CD4-positive, alpha-beta memory T cell (primary cell): ENCODE data around the gene EFR3B. TPM values are rescaled to one million over a fixed set of nuclear protein-coding genes. Genes with fewer than 3 reads are reported as not detected.
"Not testable (repeated sequence)": the region's sequence is repeated elsewhere in the genome, so short reads cannot be mapped to it uniquely, and the experiment has no call there.

Source experiments
- CTCF ChIA-PET: fragments of 350-600 bp; sonication (Branson Sonifier 250); formaldehyde crosslinking; loops from one replicate; lab custom pipeline; 2021; ENCODE audit warnings: inconsistent platforms; ENCODE audit not compliant: partially characterized antibody; lab: Charles Lee
- POLR2A ChIA-PET: fragments of 350-600 bp; sonication (Branson Sonifier 250); formaldehyde crosslinking; loops from one replicate; lab custom pipeline; 2021; ENCODE audit not compliant: partially characterized antibody; lab: Charles Lee
- DNase-seq, 5 donors: peaks; one replicate each; pipeline versions ENCODE4 v3.0.0 to v3.0.0-alpha.2; 2020 to 2022; ENCODE audit warnings: mixed read lengths in 1 of 5
- H3K27ac ChIP-seq: one replicate; pipeline ENCODE4 v1.7.0; 2013; ENCODE audit warnings: low read depth, low read length
- H3K27me3 ChIP-seq: 2 replicates; pipeline ENCODE4 v1.7.0; 2013; ENCODE audit warnings: mild to moderate bottlenecking, low read length, moderate library complexity; ENCODE audit not compliant: insufficient read depth
- H3K36me3 ChIP-seq: 2 replicates; pipeline ENCODE4 v1.7.0; 2013; ENCODE audit warnings: mild to moderate bottlenecking, low read length, moderate library complexity; ENCODE audit not compliant: insufficient read depth
- H3K4me1 ChIP-seq: 2 replicates; pipeline ENCODE4 v1.7.0; 2013; ENCODE audit warnings: mild to moderate bottlenecking, low read length, moderate library complexity; ENCODE audit not compliant: insufficient read depth
- H3K4me3 ChIP-seq, 2 donors: one replicate each; pipeline ENCODE4 v1.7.0; 2013; ENCODE audit warnings: low read length in 2 of 2, mild to moderate bottlenecking in 1 of 2
- H3K9me3 ChIP-seq, 2 donors: one replicate each; pipeline ENCODE4 v1.7.0; 2013; ENCODE audit warnings: low read length in 2 of 2, control low read depth in 1 of 2; ENCODE audit not compliant: control insufficient read depth in 1 of 2
- H3K27ac Mint-ChIP-seq, 7 donors: one replicate each; pipeline ENCODE4 v1.8.0; 2020 to 2021; ENCODE audit warnings: mixed read lengths in 7 of 7, mild to moderate bottlenecking in 6 of 7, inconsistent platforms in 3 of 7, moderate library complexity in 3 of 7
- H3K27me3 Mint-ChIP-seq, 2 donors: one replicate each; pipeline ENCODE4 v1.8.0; 2020 to 2021; ENCODE audit warnings: mixed read lengths in 2 of 2
- H3K36me3 Mint-ChIP-seq, 2 donors: one replicate each; pipeline ENCODE4 v1.8.0; 2020 to 2021; ENCODE audit warnings: mixed read lengths in 2 of 2, inconsistent platforms in 1 of 2, mild to moderate bottlenecking in 1 of 2
- H3K4me1 Mint-ChIP-seq, 4 donors: one replicate each; pipeline ENCODE4 v1.8.0; 2020 to 2021; ENCODE audit warnings: mixed read lengths in 4 of 4, mild to moderate bottlenecking in 1 of 4
- H3K4me3 Mint-ChIP-seq, 8 donors: one replicate each; pipeline ENCODE4 v1.8.0; 2020 to 2021; ENCODE audit warnings: mixed read lengths in 8 of 8, mild to moderate bottlenecking in 7 of 8, moderate library complexity in 6 of 8, inconsistent platforms in 3 of 8
- H3K9me3 Mint-ChIP-seq, 8 donors: one replicate each; pipeline ENCODE4 v1.8.0; 2020 to 2021; ENCODE audit warnings: mixed read lengths in 8 of 8, mild to moderate bottlenecking in 5 of 8, inconsistent platforms in 3 of 8, moderate library complexity in 1 of 8
- intact Hi-C: fragments of 100-400 bp; cut with micrococcal nuclease; formaldehyde crosslinking; loops from one replicate; pipeline ENCODE4 v1.15.1; 2023
- polyA plus RNA-seq, 2 donors: library from polyadenylated mRNA; unstranded; fragments of 300-500 nt; fragmentation: Illumina TruSeq; gene quantifications; one replicate each; pipeline ENCODE4 v1.2.3, GENCODE V29; 2021
- total RNA-seq, 2 experiments: library from RNA; stranded (reverse); gene quantifications; one replicate each; pipeline ENCODE4 v1.2.3, GENCODE V29; 2021

The EFR3B gene, protein sequence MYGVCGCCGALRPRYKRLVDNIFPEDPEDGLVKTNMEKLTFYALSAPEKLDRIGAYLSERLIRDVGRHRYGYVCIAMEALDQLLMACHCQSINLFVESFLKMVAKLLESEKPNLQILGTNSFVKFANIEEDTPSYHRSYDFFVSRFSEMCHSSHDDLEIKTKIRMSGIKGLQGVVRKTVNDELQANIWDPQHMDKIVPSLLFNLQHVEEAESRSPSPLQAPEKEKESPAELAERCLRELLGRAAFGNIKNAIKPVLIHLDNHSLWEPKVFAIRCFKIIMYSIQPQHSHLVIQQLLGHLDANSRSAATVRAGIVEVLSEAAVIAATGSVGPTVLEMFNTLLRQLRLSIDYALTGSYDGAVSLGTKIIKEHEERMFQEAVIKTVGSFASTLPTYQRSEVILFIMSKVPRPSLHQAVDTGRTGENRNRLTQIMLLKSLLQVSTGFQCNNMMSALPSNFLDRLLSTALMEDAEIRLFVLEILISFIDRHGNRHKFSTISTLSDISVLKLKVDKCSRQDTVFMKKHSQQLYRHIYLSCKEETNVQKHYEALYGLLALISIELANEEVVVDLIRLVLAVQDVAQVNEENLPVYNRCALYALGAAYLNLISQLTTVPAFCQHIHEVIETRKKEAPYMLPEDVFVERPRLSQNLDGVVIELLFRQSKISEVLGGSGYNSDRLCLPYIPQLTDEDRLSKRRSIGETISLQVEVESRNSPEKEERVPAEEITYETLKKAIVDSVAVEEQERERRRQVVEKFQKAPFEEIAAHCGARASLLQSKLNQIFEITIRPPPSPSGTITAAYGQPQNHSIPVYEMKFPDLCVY
- under 1 TPM; 0.12 to 0.14 TPM for total RNA-seq
- polyA plus RNA-seq = under 1 TPM in 1 of 2 donors, not detected in 1; 0.07 TPM

DNA sequence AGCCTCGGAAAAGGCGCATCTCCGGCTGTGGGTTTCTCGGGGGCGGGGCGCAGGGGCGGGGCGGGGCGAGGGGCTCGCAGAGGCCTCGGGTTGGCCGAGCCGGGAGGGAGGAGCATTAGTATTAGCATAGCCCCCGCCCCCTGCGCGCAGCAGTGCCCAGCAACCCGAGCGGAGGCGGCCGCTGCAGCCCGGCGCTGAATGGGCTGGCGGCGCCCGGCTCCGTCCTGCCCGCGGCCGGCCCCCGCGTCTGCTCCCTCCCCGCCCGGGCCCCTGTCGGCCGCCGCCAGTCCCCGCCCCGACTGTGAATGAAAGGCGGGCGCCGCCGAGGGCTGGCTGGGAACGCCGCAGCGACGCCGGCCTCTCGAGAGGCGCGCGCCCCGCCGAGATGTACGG is at the start of gene EFR3B:
Gene EFR3B, plus strand, starts transcription at position 149 of the 393 bp plus-strand sequence. Its CDS starts 237 bp downstream, at position 386.
- peak within 1 kb of the TSS in 5 of 7 donors; percentile 22 to 76 (median 62) for H3K27ac Mint-ChIP-seq
- no peak within 1 kb of the TSS for H3K27ac ChIP-seq
- H3K9me3 ChIP-seq = no peaks in the 10 kb centered on the region
- H3K9me3 Mint-ChIP-seq = no peaks in the 10 kb centered on the region
- H3K27me3 Mint-ChIP-seq = peaks cover 29 to 37% of the 10 kb centered on the region in 2 donors
- H3K27me3 ChIP-seq = peaks cover 24% of the 10 kb centered on the region
- H3K4me1 ChIP-seq = peaks cover 19% of the 10 kb centered on the region
- peaks cover 12 to 21% (median 16%) of the 10 kb centered on the region in 4 donors for H3K4me1 Mint-ChIP-seq
- ChIA-PET CTCF (interaction anchor here (1.2 to 1.6 kb wide), 3 partner anchors 66 to 155 kb away, joined by 4 to 7 read pairs (median 4); no protein-coding TSS in a partner anchor), POLR2A (interaction anchor here (0.9 to 1.3 kb wide), 2 partner anchors 10 to 116 kb away, joined by 3 read pairs; no protein-coding TSS in a partner anchor)
- H3K4me3 Mint-ChIP-seq = peak within 1 kb of the TSS; percentile 82 to 92 (median 88)
- H3K36me3 Mint-ChIP-seq = no peaks in the 10 kb centered on the region
- no peaks in the 10 kb centered on the region for H3K36me3 ChIP-seq
- peak; percentile 86 to 94 (median 89) for DNase-seq
- H3K4me3 ChIP-seq = peak within 1 kb of the TSS; percentile 42 to 60
- intact Hi-C loops = loop anchor here (1.0 to 10.0 kb wide), 4 partner anchors 71 to 680 kb away; partner anchors contain the start of genes ADCY3, DNAJC27 and ITSN2

DNA sequence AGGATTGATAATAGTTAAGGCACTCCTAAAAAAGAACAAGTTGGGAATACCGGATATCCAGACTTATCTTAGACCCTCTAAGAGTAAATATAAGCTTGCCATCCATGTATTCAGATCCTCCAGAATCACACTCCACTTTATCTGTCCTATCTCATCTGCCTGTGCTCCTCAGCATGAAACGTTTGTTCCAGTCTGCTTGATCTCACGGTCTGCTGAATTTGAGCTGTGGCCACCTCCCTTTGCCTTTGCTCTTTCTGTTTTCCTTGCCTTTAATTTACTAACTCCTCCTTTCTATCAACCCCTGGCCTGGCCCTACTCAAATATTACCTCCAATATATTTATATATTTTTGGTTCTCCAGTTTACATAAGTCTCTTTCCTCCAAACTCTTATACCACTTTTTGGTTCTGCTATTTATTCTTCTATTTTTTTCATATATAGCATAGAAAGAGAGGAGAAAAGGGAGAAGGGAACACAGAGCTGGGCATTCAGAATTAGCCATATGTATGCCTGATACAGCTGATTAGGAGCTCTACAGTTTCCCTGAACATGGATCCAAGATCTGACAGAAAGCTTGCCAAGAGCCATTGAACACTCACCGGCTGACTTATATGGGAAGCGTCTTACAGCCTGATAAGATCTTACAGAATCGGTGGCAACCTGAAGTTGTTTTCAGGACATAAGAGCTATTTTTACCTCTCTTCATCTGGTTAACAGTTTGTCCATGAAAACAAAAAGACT is 48.3 kb upstream of the EFR3B start:
- no peaks in the 10 kb centered on the region for H3K36me3 ChIP-seq

DNA sequence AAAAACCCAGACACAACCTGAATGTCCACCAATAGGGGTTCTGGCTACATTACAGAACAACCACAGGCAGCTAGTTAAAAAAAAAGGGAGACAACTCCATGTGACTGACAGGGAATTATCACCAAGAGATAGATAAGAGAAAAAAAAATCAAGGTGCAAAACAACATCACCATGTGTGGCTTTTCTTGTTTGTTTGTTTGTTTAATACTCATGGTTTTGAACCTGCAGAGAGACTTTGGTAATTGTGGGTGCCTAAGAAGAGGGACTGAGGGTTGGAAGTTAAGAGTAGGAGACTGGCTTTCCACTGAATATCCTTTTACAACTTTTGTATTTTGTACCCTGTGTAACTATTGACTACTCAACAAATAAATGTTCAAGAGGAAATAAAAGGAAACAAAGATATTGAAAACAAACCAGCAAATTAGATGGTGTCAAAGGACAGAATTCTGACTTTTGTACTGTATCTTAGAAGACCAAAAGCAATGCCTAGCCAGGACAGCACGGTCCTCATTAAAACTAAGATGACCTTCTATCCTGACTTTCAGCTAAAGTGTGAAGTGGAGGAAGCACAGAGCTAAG is 47.6 kb upstream of the EFR3B start:
- Mint-ChIP-seq H3K27me3 (peaks cover 4 to 5% of the 10 kb centered on the region in 2 donors), H3K4me1 (no peaks in the 10 kb centered on the region), H3K27ac (no peak overlapping the region), H3K9me3 (peaks cover 0 to 2% (median 0%) of the 10 kb centered on the region in 8 donors), H3K4me3 (no peak overlapping the region), H3K36me3 (peaks cover 0 to 8% of the 10 kb centered on the region in 2 donors)
- DNase-seq = no peak
- Histone ChIP-seq H3K27ac (no peak overlapping the region), H3K4me3 (no peak overlapping the region), H3K4me1 (no peaks in the 10 kb centered on the region), H3K27me3 (no peaks in the 10 kb centered on the region), H3K36me3 (no peaks in the 10 kb centered on the region), H3K9me3 (no peaks in the 10 kb centered on the region)
- POLR2A ChIA-PET = no interaction called here
- CTCF ChIA-PET = interaction anchor here (0.7 to 1.8 kb wide), 3 partner anchors 9 to 1438 kb away, joined by 3 to 10 read pairs (median 4); no protein-coding TSS in a partner anchor
- intact Hi-C loops = no loop called here

More for the DNA sequence above, 48.3 kb upstream of the EFR3B start:
- Mint-ChIP-seq H3K27me3 (peaks cover 5 to 7% of the 10 kb centered on the region in 2 donors), H3K36me3 (peaks cover 0 to 8% of the 10 kb centered on the region in 2 donors), H3K4me3 (peak overlapping the region in 1 of 8 donors; percentile 8), H3K27ac (no peak overlapping the region), H3K4me1 (no peaks in the 10 kb centered on the region), H3K9me3 (peaks cover 0 to 2% (median 0%) of the 10 kb centered on the region in 8 donors)
- Histone ChIP-seq H3K27ac (no peak overlapping the region), H3K9me3 (no peaks in the 10 kb centered on the region), H3K4me3 (no peak overlapping the region), H3K4me1 (no peaks in the 10 kb centered on the region), H3K27me3 (no peaks in the 10 kb centered on the region)
- CTCF ChIA-PET = interaction anchor here (0.7 to 1.8 kb wide), 2 partner anchors 11 to 18 kb away, joined by 3 to 10 read pairs; no protein-coding TSS in a partner anchor
- POLR2A ChIA-PET = no interaction called here
- intact Hi-C loops = no loop called here
- no peak for DNase-seq

GRCh38 chr2:24999097-24999496 is 42.8 kb upstream of the EFR3B start:
- H3K27ac Mint-ChIP-seq, H3K27ac ChIP-seq, POLR2A ChIA-PET, H3K4me1 ChIP-seq, H3K9me3 Mint-ChIP-seq, H3K36me3 ChIP-seq, H3K4me3 ChIP-seq, H3K27me3 ChIP-seq, intact Hi-C loops, H3K4me3 Mint-ChIP-seq, H3K4me1 Mint-ChIP-seq, DNase-seq, H3K36me3 Mint-ChIP-seq, H3K9me3 ChIP-seq: not testable (repeated sequence)
- H3K27me3 Mint-ChIP-seq = peaks cover 3 to 11% of the 10 kb centered on the region in 2 donors
- CTCF ChIA-PET = interaction anchor here (0.6 kb wide), 1 partner anchor 621 kb away, joined by 3 read pairs; no protein-coding TSS in a partner anchor

GRCh38 chr2:25000036-25000435 is 41.8 kb upstream of the EFR3B start:
- no peak overlapping the region for H3K4me3 Mint-ChIP-seq
- POLR2A ChIA-PET = no interaction called here
- H3K27me3 Mint-ChIP-seq = peaks cover 5 to 11% of the 10 kb centered on the region in 2 donors
- H3K4me1 Mint-ChIP-seq = no peaks in the 10 kb centered on the region
- Histone ChIP-seq H3K4me1 (no peaks in the 10 kb centered on the region), H3K27me3 (no peaks in the 10 kb centered on the region), H3K9me3 (no peaks in the 10 kb centered on the region), H3K36me3 (no peaks in the 10 kb centered on the region), H3K27ac (no peak overlapping the region), H3K4me3 (no peak overlapping the region)
- H3K9me3 Mint-ChIP-seq = no peaks in the 10 kb centered on the region
- intact Hi-C loops = no loop called here
- CTCF ChIA-PET = no interaction called here
- no peak for DNase-seq
- H3K36me3 Mint-ChIP-seq = no peaks in the 10 kb centered on the region
- no peak overlapping the region for H3K27ac Mint-ChIP-seq

DNA sequence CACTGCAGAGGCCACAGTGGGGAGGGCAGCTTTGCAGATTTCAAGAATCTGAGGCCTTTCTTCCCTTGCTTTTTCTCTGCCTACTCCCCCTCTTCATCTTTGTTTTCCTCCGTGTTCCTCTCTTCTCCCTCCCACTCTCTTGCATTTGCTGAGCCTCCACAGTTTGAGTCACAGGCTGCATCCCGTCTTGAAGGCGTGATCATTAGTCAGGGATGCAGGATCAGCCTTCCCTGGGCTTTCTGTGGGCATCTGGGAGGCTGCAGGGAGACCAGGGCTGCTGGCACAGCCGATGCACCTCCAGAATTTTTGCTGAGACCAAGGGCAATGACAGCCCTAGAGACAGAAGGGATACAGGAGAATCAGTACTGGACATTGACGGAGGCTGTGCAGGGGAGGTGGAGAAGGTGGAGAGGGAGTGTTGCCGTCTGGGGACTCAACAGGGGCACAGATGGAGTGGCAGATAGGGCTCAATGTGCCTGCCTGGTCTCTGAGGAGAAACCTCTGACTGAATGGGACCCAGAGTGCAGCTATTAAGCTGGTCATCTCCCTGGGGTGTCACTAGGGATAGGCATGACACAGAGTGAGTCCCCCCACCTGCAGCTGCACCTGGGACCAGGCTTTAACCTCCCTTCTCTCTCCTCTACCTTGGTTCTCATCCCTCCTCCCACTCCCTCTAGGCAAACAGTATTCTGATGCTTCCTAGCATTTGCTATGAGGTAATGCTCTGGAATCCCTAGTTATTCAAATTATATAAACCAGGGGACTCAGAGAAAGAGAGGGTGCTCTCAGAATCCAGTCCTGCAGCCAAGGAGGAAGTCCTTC is 41.2 kb upstream of the EFR3B start:
- H3K27me3 ChIP-seq = no peaks in the 10 kb centered on the region
- no peak overlapping the region for H3K4me3 ChIP-seq
- H3K4me1 ChIP-seq = no peaks in the 10 kb centered on the region
- peaks cover 5 to 11% of the 10 kb centered on the region in 2 donors for H3K27me3 Mint-ChIP-seq
- no peaks in the 10 kb centered on the region for H3K4me1 Mint-ChIP-seq
- no peak overlapping the region for H3K4me3 Mint-ChIP-seq
- CTCF ChIA-PET = no interaction called here
- no peak overlapping the region for H3K27ac ChIP-seq
- H3K27ac Mint-ChIP-seq = no peak overlapping the region
- POLR2A ChIA-PET = no interaction called here
- no peaks in the 10 kb centered on the region for H3K9me3 ChIP-seq
- H3K9me3 Mint-ChIP-seq = no peaks in the 10 kb centered on the region
- intact Hi-C loops = no loop called here
- H3K36me3 ChIP-seq = no peaks in the 10 kb centered on the region
- H3K36me3 Mint-ChIP-seq = no peaks in the 10 kb centered on the region
- DNase-seq = no peak
